NB4 (cell line): ENCODE data around the gene GLO1.

ENCODE experiments used
- DNase-seq: peaks from one replicate; pipeline ENCODE4 v3.0.0; 2010; ENCODE audit warnings: low read depth
- H3K4me3 ChIP-seq: one replicate; pipeline ENCODE4 v1.5.1; 2011; ENCODE audit warnings: mild to moderate bottlenecking, low read depth, low read length, moderate library complexity
- CTCF ChIP-seq: IDR thresholded peaks from one replicate; pipeline ENCODE4 v1.5.1; 2012; ENCODE audit warnings: low read depth, low read length
- MAX ChIP-seq: IDR thresholded peaks from 2 replicates; pipeline ENCODE4 v1.6.1; 2011; ENCODE audit warnings: low read depth, low read length
- MYC ChIP-seq: IDR thresholded peaks from 2 replicates; pipeline ENCODE4 v1.6.1; 2011; ENCODE audit warnings: low read depth, low read length
- POLR2A ChIP-seq: IDR thresholded peaks from 2 replicates; pipeline ENCODE4 v1.6.1; 2011; ENCODE audit warnings: mild to moderate bottlenecking; ENCODE audit not compliant: insufficient read length; ENCODE audit errors: extremely low read depth

The GLO1 gene

GRCh38 chr6:38640216-38640909 lies 62.6 kb downstream of the GLO1 start:
- TF ChIP-seq CTCF (no peak), MAX (no peak), POLR2A (no peak), MYC (no peak)
- H3K4me3 ChIP-seq: peak overlapping the region; percentile 85
- DNase-seq: no peak

GRCh38 chr6:38639498-38640215 lies 63.3 kb downstream of the GLO1 start, which contains the start of gene BTBD9:
Gene BTBD9, minus strand, starts transcription at chr6:38639929.
- TF ChIP-seq MYC: peak; percentile 40; the same call in 1 of the 2 replicates
- 0 out of 2 replicates have a peak, but pooled peaks have one; percentile 11 for TF ChIP-seq MAX
- TF ChIP-seq CTCF: no peak
- peak; percentile 85 for DNase-seq
- H3K4me3 ChIP-seq: peak within 1 kb of the TSS; percentile 85

- DNase-seq: peak; percentile 40
- TF ChIP-seq CTCF (no peak), MAX (no peak), MYC (no peak), POLR2A (no peak)
- H3K4me3 ChIP-seq: peak overlapping the region; percentile 85
These were observed 63.9 kb downstream of the GLO1 start for GRCh38 chr6:38638941-38639497.

GRCh38 chr6:38637756-38638155 lies 65.2 kb downstream of the GLO1 start:
- no peak for TF ChIP-seq CTCF
- TF ChIP-seq MAX: no peak
- TF ChIP-seq POLR2A: no peak

GRCh38 chr6:38636027-38636426 lies 66.9 kb downstream of the GLO1 start:
- H3K4me3 ChIP-seq: no peak overlapping the region
- TF ChIP-seq MYC (no peak), CTCF (no peak), MAX (no peak), POLR2A (no peak)
- DNase-seq: no peak

More at GRCh38 chr6:38637756-38638155, 65.2 kb downstream of the GLO1 start:
- no peak for DNase-seq
- no peak overlapping the region for H3K4me3 ChIP-seq
